ENCODE results near the gene PDE4C.
"Not testable (repeated sequence)": the region's sequence is repeated elsewhere in the genome, so short reads cannot be mapped to it uniquely, and the experiment has no call there.

Gene PDE4C

DNA sequence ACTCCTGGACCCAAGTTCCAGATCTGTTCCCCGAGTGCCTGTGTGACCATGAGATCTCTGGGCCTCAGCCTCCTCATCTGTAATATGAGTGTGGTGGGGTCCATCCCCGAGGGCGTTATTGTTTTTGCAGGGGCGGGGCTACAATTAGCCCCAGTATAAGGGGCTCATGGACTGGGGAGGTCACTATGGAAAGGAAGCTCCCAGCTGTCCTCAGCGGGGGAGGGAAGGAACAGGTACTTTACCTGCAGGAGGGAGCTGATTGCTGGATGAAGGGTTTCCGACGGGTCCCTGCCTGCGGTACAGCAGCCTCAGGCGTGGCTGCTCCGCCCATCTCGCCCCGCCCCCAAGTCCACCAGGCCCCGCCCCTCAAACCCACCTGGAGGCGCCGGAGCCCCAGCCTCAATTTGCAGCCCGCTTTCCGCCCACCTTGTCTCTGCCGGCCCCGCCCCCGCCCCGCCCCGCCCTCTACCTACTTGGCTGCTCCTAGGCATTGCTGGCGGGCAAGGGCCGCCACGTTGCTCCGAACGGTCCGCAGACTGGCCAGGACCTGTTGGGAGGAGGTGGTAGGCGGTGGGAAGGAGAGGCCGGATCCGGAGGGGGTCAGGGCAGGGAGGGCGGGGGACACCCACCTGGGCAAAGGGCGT lies 5.5 kb downstream of the PDE4C start:
- DNase-seq: no peak

DNA sequence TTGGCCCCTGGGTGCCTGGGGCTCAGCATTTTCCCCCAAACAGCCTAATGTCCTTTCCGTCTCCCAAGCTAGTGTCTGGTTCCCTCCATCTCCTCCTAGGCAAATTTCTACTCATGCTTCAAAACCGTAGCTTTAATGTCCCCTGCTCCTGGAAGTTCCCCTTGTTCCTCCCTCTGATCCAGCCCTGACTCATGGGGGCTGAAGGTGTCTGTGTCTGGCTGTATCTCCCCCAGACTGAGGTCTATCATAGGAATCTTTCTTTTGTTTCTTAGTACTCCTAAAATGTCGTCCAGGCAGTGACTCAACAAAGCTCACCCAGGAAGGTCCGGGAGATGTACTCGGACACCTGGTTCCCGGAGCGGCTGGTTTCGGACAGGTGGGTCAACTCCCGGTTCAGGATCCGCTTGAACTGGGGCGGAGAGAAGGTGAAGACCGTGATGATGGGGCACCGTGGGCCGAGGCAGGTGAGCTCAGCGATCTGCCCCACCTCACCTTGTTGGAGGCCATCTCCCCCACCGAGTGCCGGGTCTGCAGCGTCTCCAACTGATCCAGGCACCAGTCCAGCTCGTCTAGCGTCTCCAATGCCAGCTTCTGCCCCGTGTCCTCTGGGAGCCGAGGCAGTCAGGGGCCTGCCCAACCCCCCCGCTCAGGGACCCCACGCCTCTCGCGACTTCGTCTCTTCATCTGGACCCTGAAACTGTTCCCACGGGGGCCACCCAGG lies 6.2 kb downstream of the PDE4C start:
- no peak for DNase-seq

DNA sequence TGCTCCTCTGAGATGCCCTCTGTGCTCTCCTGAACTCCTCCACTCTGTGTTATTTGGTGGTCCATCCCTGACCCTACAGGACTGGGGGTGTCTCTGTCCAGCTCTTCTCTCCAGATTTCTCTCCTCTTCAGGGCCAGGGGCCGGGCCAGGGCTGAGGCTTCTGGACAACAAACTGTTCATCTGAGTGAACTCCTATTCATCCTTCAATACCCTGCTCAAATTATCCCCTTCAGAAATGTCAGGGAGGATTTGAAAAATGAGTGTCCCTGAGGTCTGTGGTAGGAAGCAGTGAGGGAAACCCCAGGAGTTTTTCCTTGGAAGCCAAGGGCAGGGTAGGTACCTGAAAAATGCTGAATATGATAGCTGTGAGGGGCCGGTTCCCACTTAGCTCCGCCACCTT lies 7.6 kb downstream of the PDE4C start:
- DNase-seq: no peak

DNA sequence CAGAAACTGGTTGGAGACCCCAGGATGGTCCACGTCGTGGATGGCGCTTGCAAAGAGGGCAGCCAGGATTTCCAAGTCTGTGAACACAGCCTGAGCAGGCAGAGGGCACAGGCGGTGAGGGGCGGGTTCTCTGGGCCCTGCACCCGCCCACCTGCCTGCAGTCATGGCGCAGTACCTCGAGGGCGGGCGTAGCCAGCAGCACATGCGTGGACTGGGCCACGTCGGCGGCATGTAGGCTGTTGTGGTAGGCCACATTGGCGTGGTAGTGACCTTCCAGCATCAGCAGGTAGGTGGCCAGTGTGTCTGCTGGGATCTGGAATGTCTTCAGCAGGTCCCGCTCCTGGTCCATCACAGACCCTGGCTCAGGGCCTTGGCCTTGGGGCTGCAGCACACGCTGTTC lies 8.1 kb downstream of the PDE4C start:
- no peak for DNase-seq

DNA sequence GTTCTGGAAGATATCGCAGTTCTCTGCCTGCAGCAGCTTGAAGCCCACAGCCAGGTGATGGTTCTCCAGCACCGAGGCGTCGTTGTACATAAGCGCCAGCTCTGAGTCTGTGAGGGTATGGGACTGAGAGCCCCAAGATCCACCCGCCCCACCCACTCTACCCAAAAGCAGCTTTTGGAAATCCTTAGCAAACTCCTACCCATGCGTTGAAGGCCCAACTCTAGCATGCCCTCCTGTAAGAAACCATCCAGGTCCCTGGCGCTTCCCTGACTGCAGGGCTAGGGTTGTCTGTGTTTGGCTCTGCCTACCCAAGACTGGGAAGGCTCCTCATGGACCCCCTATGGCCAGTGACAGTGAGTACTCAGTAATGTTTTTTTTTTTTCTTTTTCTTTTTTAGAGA lies 9.4 kb downstream of the PDE4C start:
- no peak for DNase-seq

DNA sequence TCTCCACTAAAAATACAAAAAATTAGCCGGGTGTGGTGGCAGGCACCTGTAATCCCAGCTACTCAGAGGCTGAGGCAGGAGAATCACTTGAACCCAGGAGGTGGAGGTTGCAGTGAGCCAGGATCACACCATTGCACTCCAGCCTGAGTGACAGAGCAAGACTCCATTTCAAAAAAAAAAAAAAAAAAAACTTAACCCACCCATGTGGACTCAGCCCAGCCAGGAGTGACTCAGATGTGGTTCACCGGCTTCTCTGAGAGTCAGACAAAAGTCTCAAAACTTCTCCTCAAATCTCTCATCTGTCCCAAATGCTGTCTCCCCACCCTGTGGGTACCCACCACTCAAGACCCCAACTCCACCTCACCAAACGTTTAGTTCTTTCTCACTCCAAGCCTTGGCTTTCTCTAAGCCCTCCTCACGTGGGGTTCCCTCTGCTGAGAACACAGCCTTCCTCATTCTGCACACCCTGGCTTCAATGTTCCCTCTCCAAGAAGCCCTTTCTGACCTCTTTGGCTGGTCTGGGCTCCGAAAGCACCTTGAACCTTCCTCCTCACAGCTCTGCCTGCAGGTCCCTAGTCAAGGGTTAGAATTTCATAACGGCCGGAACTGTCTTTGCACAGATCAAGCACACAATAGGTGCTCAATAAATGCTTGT lies 11.3 kb downstream of the PDE4C start:
- no peak for DNase-seq

DNA sequence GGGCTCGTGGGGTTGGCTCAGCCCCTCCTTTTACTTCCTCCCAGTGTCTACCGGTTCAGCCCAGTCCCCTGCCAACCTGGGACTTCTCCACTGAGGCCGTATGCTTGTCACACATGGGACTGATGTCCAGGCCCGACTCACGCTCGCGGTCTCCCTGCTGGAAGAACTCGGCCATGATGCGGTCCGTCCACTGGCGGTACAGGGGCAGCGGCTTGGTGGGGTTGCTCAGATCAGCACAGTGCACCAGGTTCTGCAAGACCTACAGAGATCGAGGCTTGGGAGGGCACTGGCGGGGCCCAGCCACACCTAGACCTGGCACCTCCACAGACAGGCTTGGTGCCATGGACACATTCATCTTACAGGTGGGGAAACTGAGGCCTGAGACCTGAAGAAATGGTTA lies 14.6 kb downstream of the PDE4C start:
- DNase-seq: no peak

DNA sequence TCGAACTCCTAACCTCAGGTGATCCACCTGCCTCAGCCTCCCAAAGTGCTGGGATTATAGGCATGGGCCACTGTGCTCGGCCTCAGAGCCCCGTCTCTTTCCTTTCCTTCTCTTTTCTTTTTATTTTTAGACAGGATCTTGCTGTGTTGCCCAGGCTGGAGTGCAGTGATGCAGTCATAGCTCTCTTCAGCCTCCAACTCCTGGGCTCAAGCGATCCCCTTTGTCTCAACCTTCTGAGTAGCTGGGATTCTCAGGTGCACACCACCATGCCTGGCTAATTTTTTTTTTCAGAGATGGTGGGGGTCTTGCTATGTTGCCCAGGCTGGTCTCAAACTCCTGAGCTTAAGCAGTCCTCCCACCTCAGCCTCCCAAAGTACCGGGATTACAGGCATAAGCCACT lies 16.3 kb downstream of the PDE4C start:
- DNase-seq: not testable (repeated sequence)

DNA sequence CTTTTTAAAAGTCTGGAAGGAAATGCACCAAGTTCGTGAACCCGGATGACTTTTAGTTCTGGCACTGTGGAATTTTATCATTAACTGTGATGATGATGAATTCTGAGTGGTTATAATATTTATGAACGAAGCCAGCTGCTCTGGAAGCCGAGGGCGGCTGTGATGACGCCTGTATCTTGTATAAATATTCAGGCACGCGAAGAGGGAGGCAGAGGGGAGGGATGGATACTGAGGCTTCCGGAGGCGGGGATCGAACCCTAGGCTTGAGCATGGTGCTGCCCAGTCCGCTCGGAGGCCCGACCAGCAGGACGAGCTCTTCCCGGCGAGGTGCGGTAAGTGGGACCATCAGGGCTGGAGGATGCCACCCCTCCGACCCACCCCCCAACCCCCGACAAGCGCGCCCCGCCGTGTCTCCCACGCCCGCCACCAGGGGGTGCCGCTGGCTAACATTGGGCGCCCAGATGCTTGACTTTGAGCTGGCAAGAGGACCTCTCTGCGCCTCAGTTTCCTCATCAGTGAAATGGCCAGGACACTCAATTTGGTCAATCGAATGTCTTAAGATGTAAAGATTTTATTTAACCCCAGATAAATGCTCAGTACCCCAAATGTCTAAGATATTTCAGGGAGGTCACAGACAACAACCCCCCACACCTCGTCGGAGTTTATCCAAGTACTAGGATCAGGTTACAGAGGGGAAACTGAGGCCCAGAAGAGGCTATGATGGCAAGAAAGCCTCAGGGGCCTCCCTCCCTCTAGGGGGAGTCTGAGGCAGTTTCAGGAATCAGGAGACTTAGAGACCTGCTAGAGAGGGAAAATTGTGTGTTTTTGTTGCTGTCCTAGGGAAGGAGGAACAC lies 17.9 kb downstream of the PDE4C start:
- peak; percentile 63 for DNase-seq

DNA sequence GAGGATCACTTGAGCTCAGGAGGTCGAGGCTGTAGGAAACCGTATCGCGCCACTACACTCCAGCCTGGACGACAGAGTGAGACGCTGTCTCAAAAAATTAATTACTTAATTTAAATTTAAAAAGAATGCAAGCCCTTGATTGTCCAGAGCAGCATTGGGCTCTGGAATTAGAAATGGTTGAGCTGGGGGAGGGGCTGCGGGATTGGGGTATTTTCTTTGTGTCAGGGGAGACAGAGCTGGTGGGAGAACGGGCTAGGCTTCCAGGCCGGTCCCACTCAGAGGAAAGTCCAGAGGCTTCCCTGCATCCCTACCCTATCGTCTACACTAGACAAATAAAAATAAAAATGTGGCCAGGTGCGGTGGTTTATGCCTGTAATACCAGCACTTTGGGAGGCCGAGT lies 20.2 kb downstream of the PDE4C start:
- no peak for DNase-seq

DNA sequence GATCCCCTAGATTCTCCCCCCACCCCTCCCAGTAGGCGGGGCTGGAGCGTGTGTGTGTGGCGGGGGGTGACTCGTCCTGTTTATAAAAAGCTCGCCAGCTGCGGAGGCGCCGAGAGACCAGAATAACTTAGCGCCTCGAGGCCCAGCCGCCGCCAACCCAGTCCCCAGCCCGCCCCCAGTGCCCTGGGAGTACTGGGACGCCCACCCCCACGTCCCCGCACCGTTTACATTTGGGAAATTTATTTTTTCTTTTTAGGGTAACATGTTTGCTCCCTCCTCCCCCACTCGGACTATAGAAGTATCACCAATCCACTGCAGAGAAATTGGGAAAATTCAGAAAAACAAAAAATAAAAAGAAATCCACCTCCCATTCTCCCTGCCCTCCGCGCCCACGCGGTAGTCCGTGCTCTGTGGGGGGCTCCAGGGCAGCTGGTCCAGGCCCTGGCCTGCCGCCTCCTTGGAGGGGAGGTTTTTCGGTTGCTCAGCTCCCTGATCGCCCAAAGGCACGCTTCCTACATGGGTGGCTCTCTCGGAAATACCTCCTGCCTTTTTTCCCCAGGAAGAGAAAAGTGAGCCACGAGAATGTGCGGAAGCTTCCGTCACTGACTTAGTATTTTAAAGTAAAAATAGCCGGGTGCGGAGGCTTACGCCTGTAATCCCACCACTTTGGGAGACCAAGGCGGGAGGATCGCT lies 20.9 kb downstream of the PDE4C start:
- peak; percentile 67 for DNase-seq

DNA sequence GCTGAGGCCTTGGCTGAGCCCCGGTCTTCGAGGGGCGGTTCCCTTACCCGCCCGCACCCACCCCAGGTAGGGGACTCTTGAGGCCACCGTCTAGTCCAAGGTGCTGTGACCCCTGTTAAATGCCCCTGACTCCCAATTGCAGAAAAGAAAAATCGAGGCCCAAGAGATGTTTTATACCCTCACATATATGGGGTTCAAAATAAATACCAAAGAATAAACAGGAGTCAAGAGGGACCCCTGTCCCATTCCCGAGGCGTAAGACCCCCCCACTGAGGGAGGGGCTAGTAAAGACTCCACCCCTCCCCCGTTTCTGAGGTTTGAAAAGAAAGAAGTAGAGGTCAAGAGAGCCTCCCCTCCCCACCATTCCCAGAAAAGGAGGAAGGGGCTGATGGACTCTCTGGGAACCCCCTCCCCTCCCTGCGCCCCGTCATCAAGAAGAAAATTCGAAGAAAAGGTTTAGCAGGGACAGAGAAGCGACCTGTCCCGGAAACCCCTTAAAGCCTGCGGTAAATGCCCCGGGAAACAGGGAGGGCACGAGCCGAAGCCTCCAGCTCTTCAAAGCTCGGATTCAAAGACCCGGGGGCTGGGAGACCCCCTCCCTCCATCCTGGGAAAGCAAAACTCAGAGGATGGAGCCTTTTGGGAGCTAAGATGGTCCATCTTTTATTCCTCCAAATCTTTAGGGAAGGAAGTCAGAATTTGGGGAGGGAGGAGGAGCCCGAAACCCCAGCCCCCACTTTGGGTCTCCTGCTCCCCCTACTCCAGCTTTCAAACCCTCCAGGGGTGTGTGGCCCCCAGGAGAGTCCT lies 21.6 kb downstream of the PDE4C start:
- DNase-seq: peak; percentile 49

DNA sequence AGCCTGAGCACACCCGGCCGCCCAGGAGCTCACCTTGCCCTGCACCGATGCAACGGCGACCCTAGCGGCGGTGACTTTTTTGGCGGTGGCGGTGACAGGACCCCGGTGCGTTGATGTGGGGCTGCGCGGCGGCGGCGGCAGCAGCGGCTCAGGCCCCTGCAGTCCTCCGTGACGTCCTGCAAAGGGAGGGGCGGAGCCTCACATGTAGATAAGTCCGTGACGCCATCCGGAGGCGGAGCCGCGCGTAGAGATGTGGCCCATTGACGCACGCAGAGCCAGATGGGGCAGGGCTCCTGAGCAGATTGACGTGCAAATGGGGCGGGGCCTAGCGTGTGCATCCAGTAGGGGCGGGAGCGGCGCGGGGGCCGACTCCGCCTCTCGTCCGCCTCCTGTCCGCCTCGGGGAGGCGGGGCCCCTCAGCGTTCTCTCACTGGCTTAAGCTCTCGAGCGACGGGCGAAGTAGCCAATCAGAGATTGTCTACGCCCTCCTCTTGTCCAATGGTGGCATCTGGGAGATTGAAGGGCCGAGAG lies 22.3 kb downstream of the PDE4C start, which contains the start of gene RAB3A:
TSS of gene RAB3A (minus strand) at position 180 of the 531 bp plus-strand sequence. CDS start 1,302 bp downstream, outside the sequence.
- DNase-seq: peak; percentile 100

DNA sequence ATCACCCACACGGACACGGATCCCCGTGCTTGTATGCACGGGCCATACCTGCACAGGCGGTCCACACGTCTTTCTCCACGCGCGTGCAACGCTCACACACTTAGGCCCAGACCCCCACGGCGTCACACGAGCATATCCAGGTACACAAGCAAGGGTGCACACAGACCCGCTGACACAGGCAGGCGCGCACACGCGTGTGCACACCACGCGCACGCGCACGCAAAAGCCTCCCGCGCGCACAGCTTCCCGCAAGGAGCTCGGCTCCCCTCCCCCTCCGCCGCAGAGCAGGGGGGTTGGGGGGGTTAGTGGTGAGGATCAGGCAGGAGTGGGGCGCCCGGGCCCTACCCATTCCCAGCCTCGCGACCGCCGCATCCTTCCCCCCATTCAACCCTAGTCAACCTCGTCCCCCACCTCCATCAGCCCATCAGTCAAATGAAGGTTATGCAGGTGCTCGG lies 22.8 kb downstream of the PDE4C start:
- peak; percentile 54 for DNase-seq

DNA sequence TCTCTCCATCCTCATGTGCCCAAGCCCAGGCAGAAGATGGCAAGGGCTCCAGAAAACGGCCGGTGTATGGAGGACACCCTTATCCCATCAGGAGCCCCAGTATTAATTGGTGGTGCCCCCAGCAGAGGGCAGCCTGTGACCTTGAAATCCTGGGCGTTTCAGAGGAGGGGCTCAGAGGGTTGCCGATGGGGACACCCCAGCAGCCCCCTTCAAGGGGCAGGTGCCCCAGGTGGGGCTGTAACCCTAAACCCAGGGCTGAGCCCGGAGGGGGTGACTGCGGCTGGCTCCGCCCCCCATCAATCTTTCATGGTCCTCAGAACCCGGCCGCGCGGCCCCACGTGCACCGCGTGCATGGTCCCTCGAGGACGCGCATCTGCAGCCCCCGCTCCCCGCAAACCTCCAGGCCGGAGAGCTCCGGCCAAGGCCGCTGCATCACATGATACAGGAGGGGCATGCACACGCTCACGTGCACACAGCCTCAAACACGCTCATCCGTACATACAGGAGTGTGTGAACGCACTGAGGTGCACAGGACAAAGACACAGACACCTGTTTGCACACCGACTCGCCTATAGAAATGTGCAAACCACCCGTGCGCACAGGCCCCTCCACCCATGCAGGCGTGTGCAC lies 23.3 kb downstream of the PDE4C start:
- peak; percentile 39 for DNase-seq

DNA sequence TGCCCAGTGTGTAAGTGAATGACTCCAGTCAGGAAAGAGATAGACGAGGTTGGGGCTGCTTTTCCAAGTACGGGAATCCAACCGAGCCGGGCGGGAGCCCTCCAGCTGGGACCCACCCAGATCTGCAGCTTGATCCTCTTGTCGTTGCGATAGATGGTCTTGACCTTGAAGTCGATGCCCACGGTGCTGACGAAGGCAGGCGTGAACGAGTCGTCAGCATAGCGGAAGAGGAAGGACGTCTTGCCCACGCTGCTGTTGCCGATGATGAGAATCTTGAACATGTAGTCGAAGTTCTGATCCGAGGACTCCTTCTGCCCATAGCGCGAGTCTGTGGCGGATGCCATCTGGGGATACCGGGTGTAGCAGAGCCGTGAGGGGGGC lies 23.9 kb downstream of the PDE4C start:
- no peak for DNase-seq

DNA sequence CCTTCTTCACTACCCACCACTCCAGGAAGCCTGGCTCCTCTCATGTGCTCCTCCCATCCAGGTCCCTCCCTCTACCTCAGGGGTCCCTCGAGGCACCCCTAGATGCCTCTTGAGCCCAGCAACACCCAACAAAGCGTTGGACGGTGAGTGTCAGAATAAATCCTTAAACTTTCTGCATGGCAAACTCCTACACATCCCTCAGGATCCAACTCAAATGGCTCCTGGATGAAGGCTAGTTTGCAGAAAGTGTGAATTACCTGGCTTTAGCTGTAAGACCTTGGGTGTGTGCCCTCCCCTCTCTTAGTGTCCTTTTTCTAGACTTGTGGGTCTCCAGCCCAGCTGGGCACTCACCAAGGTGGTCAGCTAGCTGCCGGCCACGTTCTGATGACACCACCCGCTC lies 27.9 kb downstream of the PDE4C start:
- no peak for DNase-seq

DNA sequence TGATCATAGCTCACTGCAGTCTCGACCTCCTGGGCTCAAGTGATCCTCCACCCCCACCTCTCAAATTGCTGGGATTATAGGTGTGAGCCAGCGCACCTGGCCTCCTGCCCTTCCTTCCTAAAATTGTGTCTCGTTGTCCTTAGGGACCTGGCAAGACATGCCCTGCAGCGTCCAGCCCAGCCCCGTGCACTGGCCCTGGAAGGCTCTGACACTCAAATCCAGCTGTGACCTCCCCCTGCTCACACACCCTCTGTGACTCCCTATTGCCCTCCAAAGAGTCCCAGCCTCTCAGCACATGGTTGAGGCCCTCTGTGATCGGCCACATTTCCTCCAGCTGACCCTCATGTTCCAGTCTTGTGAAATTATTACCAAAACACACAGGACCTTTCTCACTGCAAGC lies 28.3 kb downstream of the PDE4C start:
- no peak for DNase-seq

DNA sequence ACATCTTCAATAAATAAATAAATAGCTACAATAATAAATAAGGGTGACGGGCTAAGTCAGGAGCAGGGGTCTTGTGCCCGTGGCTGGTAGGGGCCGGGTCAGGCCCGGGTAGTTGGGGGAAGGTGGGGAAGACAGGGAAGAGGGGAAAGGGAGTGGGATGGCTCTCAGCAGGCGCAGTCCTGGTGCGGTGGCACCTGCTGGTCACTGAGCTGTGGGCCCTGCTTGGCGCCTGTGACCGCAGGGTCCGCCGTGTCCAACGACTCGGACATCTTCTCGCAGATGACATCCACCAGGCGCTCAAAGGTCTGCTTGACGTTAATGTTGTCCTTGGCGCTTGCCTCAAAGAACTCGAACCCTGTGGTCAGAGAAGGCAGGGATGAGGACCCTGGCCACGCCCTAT lies 28.9 kb downstream of the PDE4C start:
- no peak for DNase-seq

DNA sequence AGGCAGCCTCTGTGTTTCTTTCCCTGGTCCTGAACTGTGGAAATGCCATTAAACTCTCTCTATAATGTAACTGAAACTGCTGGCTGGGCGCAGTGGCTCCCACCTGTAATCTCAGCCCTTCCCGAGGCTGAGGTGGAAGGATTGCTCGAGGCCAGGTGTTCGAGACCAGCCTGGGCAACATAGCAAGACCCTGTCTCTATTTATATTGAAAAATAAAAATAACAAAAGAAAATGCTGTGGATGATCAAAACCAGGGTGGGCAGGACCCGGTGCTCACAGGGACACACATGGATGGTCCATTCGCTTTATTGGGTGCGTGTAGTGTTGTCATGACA lies 29.8 kb downstream of the PDE4C start:
- DNase-seq: no peak

All from activated naive CD4-positive, alpha-beta T cell treated with anti-CD3 and anti-CD28 coated beads, Interleukin-2, amount 50 U/mL, for 16 hours (primary cell).